Measurements from ENCODE around the gene STAG1.

GRCh38 chr3:136792556-136793330 is 40.6 kb upstream of the STAG1 start:
- TF ChIP-seq, protein P1, sequence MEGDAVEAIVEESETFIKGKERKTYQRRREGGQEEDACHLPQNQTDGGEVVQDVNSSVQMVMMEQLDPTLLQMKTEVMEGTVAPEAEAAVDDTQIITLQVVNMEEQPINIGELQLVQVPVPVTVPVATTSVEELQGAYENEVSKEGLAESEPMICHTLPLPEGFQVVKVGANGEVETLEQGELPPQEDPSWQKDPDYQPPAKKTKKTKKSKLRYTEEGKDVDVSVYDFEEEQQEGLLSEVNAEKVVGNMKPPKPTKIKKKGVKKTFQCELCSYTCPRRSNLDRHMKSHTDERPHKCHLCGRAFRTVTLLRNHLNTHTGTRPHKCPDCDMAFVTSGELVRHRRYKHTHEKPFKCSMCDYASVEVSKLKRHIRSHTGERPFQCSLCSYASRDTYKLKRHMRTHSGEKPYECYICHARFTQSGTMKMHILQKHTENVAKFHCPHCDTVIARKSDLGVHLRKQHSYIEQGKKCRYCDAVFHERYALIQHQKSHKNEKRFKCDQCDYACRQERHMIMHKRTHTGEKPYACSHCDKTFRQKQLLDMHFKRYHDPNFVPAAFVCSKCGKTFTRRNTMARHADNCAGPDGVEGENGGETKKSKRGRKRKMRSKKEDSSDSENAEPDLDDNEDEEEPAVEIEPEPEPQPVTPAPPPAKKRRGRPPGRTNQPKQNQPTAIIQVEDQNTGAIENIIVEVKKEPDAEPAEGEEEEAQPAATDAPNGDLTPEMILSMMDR (IDR thresholded peaks at IDR 0.05; ENCODE audit: poor library complexity, severe bottlenecking) = no peak
- TF ChIP-seq EZH2 (IDR thresholded peaks at IDR 0.05; ENCODE audit: borderline replicate concordance, insufficient read depth, low read length, poor library complexity, severe bottlenecking) (no peak), RAD21 (conservative IDR thresholded peaks at IDR 0.05) (no peak)

Measured in neural cell (in vitro differentiated cells).